ENCODE data around the gene SPOPL. TPM values are rescaled to one million over a fixed set of nuclear protein-coding genes. Genes with fewer than 3 reads are reported as not detected.

Gene SPOPL
- total and polyA plus RNA-seq, 10 of the 15 experiments (the other 5 are each of a cell fraction or from before 2014, with no cell fraction given), result 4.0 to 25.0 (median 11.5) TPM

- POLR2A ChIA-PET, result interaction anchor here (1.2 to 2.4 kb wide), 6 partner anchors 16 to 99 kb away, joined by 4 to 29 read pairs (median 8); no protein-coding TSS in a partner anchor
- Histone ChIP-seq H3K4me1 (ENCODE audit: control insufficient read depth, insufficient read depth, low read length) (peaks cover 18% of the 10 kb centered on the region), H3K4me3 (peak overlapping the region; percentile 80), H3K79me2 (ENCODE audit: control insufficient read depth, insufficient read depth, low read length) (peaks cover 73% of the 10 kb centered on the region), H3K4me2 (ENCODE audit: control insufficient read depth, insufficient read depth) (peak overlapping the region; percentile 89), H3K9ac (ENCODE audit: control insufficient read depth, insufficient read depth, low read length) (peak overlapping the region; percentile 91), H4K20me1 (ENCODE audit: control insufficient read depth, insufficient read depth) (no peaks in the 10 kb centered on the region), H3K27ac (ENCODE audit: control insufficient read depth, insufficient read depth) (peak overlapping the region; percentile 73), H2AFZ (ENCODE audit: control insufficient read depth, low read depth, low read length) (no peak overlapping the region), H3K9me3 (replicated peaks; ENCODE audit: control insufficient read depth, insufficient read depth, low read length) (no peaks in the 10 kb centered on the region), H3K36me3 (ENCODE audit: control insufficient read depth in 2 of 2, insufficient read depth in 2 of 2, low read length in 1 of 2) (no peaks in the 10 kb centered on the region; a peak in 1 of 4 replicates), H3K27me3 (replicated peaks in 1 of 2; ENCODE audit: control insufficient read depth in 2 of 2, insufficient read depth in 2 of 2, low read length in 1 of 2) (no peaks in the 10 kb centered on the region)
- CTCF ChIA-PET, result interaction anchor here (1.1 to 3.1 kb wide), 5 partner anchors 13 to 34 kb away, joined by 4 to 15 read pairs (median 5); no protein-coding TSS in a partner anchor
- peak; percentile 71 for TF ChIP-seq ATF7 (IDR thresholded peaks at IDR 0.05; ENCODE audit: low read depth)
- TF ChIP-seq CREM (IDR thresholded peaks at IDR 0.05; ENCODE audit: low read depth), result peak; percentile 47; the same call in 1 of the 2 replicates
- TF ChIP-seq GABPA (IDR thresholded peaks at IDR 0.05; ENCODE audit: low read depth), result 0 out of 2 replicates have a peak, but pooled peaks have one; percentile 48
- TF ChIP-seq TBL1XR1 (IDR thresholded peaks at IDR 0.05; ENCODE audit: low read depth, low read length), result no peak
- peak; percentile 19; the same call in 1 of the 2 replicates for TF ChIP-seq SMARCA5 (IDR thresholded peaks at IDR 0.05)
- peak; percentile 56; the same call in 1 of the 2 replicates for TF ChIP-seq ATF2 (IDR thresholded peaks at IDR 0.05; ENCODE audit: low read length)
- peak; percentile 49 for TF ChIP-seq CREB1 (IDR thresholded peaks at IDR 0.05; ENCODE audit: low read depth)
- TF ChIP-seq RUNX3 (IDR thresholded peaks at IDR 0.05; ENCODE audit: low read length), result no peak
- DNase-seq (ENCODE audit: low read depth, low spot score) (no peak), FAIRE-seq (no peak), ATAC-seq (peak; percentile 46)
- 15% methylated on average over 2 of the region's 2 CpGs for WGBS (ENCODE audit: insufficient coverage, insufficient replicate concordance, low lambda C conversion rate, missing lambda C conversion rate)
- RAD21 ChIA-PET (ENCODE audit: unreplicated experiment), result interaction anchor here (0.7 to 5.0 kb wide), 8 partner anchors 13 to 284 kb away, joined by 3 to 31 read pairs (median 4); no protein-coding TSS in a partner anchor
- intact Hi-C loops (cut with micrococcal nuclease; ENCODE audit: unreplicated experiment) (loop anchor here (10.0 kb wide), 1 partner anchor 212 kb away; no protein-coding TSS in a partner anchor), in situ Hi-C loops (cut with MboI) (no loop called here)
- SMC1A ChIA-PET (ENCODE audit: uncharacterized antibody, unreplicated experiment), result interaction anchor here (0.7 to 10.5 kb wide), 17 partner anchors 12 to 216 kb away, joined by 3 to 142 read pairs (median 3); no protein-coding TSS in a partner anchor
- BruUV-seq (replicated peaks), result no TSS peak
Measured at GRCh38 chr2:138503087-138503442, 1.5 kb downstream of the SPOPL start.
